Activated T-helper 2 cell treated with anti-CD3 and anti-CD28 coated beads, Interferon-gamma antibody, Interleukin-2, Interleukin-4, amounts not matched to agents 10 μg/mL and 5 μg/mL and 100 μg/mL, durations not matched to agents 14 hours and 24 hours and 36 hours (primary cell): ENCODE results near the gene TSC22D2. TPM values are rescaled to one million over a fixed set of nuclear protein-coding genes. Genes with fewer than 3 reads are reported as not detected.

Experiments
- DNase-seq: peaks from one replicate; pipeline ENCODE4 v3.0.0; 2021; ENCODE audit warnings: low spot score
- H3K27ac Mint-ChIP-seq: one replicate; pipeline ENCODE4 v1.8.0; 2021; ENCODE audit warnings: mixed read lengths
- H3K27me3 Mint-ChIP-seq: one replicate; pipeline ENCODE4 v1.8.0; 2021; ENCODE audit warnings: low read depth, mixed read lengths
- H3K36me3 Mint-ChIP-seq: one replicate; pipeline ENCODE4 v1.8.0; 2021; ENCODE audit warnings: low read depth, mixed read lengths
- H3K4me1 Mint-ChIP-seq: one replicate; pipeline ENCODE4 v1.8.0; 2021; ENCODE audit warnings: low read depth, mixed read lengths
- H3K4me3 Mint-ChIP-seq: one replicate; pipeline ENCODE4 v1.8.0; 2021; ENCODE audit warnings: low read depth, mild to moderate bottlenecking, moderate library complexity, mixed read lengths
- H3K9me3 Mint-ChIP-seq: one replicate; pipeline ENCODE4 v1.8.0; 2021; ENCODE audit warnings: mixed read lengths
- intact Hi-C: fragments of 100-400 bp; cut with micrococcal nuclease; formaldehyde crosslinking; loops from one replicate; pipeline ENCODE4 v1.15.1; 2023
- total RNA-seq: library from RNA; stranded (reverse); gene quantifications from 2 replicates; pipeline ENCODE4 v1.2.3, GENCODE V29; 2022

Gene TSC22D2
- total RNA-seq, 1 donor from 2014 or later: 21.3 TPM

DNA sequence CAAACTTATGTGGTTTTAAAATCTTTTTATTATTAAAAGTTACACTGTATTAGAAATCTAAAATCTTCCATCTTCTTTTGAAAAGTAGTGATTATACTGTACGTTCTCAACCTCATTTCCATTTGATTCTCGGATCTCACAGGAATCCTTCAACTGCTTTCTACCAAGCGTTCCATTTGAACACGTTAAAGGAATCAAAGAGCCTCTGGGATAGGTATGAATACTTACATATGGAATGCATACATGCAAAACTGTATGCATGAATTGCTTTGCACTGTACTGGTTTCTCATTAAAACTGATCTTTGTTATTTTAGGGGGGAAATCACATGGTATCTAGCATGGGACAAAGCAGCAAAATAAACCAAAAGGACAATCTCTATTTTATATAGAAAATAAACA lies 14.8 kb downstream of the TSC22D2 start:
- Mint-ChIP-seq H3K36me3 (peaks cover 27% of the 10 kb centered on the region), H3K27ac (no peak overlapping the region), H3K9me3 (no peaks in the 10 kb centered on the region), H3K4me1 (peaks cover 19% of the 10 kb centered on the region), H3K4me3 (no peak overlapping the region), H3K27me3 (no peaks in the 10 kb centered on the region)
- intact Hi-C loops: no loop called here
- no peak for DNase-seq

DNA sequence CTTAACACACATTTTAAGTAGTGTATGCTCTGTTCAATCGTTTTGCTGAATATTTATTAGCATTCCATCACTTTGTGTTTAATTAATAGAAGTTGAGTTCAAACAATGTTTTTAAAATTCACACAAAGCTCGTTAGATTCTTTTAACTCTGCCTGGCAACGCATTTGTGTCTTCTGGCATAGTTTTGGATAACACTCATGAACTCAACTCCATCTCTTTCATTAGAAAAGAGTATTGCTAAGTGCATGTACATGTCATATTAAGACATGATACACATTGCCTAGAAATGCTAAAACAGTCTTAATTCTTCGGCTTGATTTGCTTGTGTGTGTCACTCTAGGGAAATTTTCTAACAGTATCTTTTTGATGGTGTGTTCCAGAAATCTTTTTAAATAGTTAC lies 15.7 kb downstream of the TSC22D2 start:
- Mint-ChIP-seq H3K27me3 (no peaks in the 10 kb centered on the region), H3K4me1 (peaks cover 18% of the 10 kb centered on the region), H3K9me3 (no peaks in the 10 kb centered on the region), H3K36me3 (peaks cover 28% of the 10 kb centered on the region), H3K4me3 (no peak overlapping the region), H3K27ac (no peak overlapping the region)
- DNase-seq: no peak
- intact Hi-C loops: no loop called here

DNA sequence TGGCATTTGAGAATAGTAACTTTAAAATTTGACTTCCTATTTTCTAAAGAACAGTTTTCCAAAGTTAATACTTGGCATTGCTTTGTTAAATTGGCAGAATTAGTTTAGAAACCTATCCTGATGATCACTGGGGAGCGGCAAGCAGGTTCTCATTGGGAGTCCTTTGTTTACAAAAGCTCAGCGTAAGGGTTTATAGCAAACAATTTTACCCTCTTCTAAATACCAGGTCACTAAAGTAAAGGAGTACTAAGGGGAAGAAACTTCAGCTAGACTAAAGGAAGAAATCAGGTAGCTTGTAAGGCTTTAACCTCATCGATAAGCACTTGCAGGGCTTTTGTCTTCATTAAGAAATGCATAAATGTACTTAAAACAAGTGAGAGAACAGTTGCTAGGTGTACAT lies 18.2 kb downstream of the TSC22D2 start:
- no peak overlapping the region for H3K4me3 Mint-ChIP-seq
- H3K36me3 Mint-ChIP-seq: peaks cover 37% of the 10 kb centered on the region
- intact Hi-C loops: no loop called here
- H3K9me3 Mint-ChIP-seq: no peaks in the 10 kb centered on the region
- H3K27ac Mint-ChIP-seq: no peak overlapping the region
- peaks cover 17% of the 10 kb centered on the region for H3K4me1 Mint-ChIP-seq
- H3K27me3 Mint-ChIP-seq: no peaks in the 10 kb centered on the region
- no peak for DNase-seq

- Mint-ChIP-seq H3K27me3 (no peaks in the 10 kb centered on the region), H3K9me3 (no peaks in the 10 kb centered on the region), H3K27ac (no peak overlapping the region), H3K36me3 (peaks cover 32% of the 10 kb centered on the region), H3K4me1 (peaks cover 14% of the 10 kb centered on the region), H3K4me3 (no peak overlapping the region)
- no peak for DNase-seq
- intact Hi-C loops: no loop called here
Observed at GRCh38 chr3:150428562-150428961, 20.5 kb downstream of the TSC22D2 start.

DNA sequence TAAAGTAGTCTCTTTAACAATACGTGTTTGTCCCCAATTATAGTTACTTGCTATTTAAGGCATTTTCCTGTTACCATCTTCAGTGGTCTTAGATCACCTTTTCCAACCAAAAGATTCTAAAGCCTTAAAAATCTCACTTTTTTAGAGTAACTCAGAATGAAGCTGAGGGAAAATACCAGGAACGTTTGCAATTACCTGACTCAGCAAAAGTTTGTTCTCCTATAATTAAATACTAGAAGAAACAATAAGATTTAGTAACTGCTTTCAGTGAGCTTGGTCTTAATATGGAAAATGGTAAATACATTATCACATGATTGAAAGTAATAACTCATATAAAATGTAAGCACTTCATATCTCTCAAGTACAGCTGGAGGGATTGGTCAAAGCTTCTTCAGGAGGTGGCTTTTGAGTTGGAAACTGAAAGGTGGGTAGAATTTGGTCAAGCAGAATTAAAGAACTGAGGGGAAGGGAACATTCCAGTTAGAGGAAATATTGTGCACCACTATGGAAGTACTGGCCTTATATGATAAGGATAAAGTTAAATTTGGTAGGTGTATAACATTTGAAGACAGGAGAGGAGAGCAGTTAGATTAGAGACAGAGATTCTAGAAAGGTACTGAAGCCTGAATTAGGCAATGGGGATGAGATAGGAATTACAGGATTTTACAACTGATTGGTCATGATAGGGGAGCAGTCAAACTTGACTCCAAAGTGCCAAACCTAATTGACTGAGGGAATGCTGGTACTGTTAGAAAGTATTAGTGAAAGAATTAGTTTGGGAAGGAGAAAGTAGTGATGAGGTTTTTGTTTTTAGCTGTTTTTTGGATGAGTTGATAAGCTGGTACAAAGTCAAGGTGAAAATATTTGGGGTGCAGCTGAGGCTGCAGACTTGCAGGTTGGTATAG lies 21.9 kb downstream of the TSC22D2 start:
- Mint-ChIP-seq H3K27ac (no peak overlapping the region), H3K4me1 (peaks cover 14% of the 10 kb centered on the region), H3K27me3 (no peaks in the 10 kb centered on the region), H3K36me3 (peaks cover 35% of the 10 kb centered on the region), H3K4me3 (no peak overlapping the region), H3K9me3 (no peaks in the 10 kb centered on the region)
- intact Hi-C loops: no loop called here
- DNase-seq: no peak

- peaks cover 22% of the 10 kb centered on the region for H3K36me3 Mint-ChIP-seq
- no peaks in the 10 kb centered on the region for H3K27me3 Mint-ChIP-seq
- H3K9me3 Mint-ChIP-seq: no peaks in the 10 kb centered on the region
- H3K27ac Mint-ChIP-seq: no peak overlapping the region
- H3K4me1 Mint-ChIP-seq: peaks cover 7% of the 10 kb centered on the region
- H3K4me3 Mint-ChIP-seq: no peak overlapping the region
- intact Hi-C loops: no loop called here
- DNase-seq: no peak
Observed at GRCh38 chr3:150433347-150433746, 25.2 kb downstream of the TSC22D2 start.

GRCh38 chr3:150434234-150434633 lies 26.1 kb downstream of the TSC22D2 start:
- H3K27me3 Mint-ChIP-seq: no peaks in the 10 kb centered on the region
- intact Hi-C loops: no loop called here
- DNase-seq: no peak
- no peaks in the 10 kb centered on the region for H3K9me3 Mint-ChIP-seq
- H3K4me1 Mint-ChIP-seq: peaks cover 7% of the 10 kb centered on the region
- H3K4me3 Mint-ChIP-seq: no peak overlapping the region
- H3K27ac Mint-ChIP-seq: no peak overlapping the region
- peaks cover 19% of the 10 kb centered on the region for H3K36me3 Mint-ChIP-seq

GRCh38 chr3:150436161-150436560 lies 28.1 kb downstream of the TSC22D2 start:
- Mint-ChIP-seq H3K4me3 (no peak overlapping the region), H3K27ac (no peak overlapping the region), H3K9me3 (no peaks in the 10 kb centered on the region), H3K4me1 (no peaks in the 10 kb centered on the region), H3K36me3 (peaks cover 13% of the 10 kb centered on the region), H3K27me3 (no peaks in the 10 kb centered on the region)
- DNase-seq: no peak
- intact Hi-C loops: no loop called here

DNA sequence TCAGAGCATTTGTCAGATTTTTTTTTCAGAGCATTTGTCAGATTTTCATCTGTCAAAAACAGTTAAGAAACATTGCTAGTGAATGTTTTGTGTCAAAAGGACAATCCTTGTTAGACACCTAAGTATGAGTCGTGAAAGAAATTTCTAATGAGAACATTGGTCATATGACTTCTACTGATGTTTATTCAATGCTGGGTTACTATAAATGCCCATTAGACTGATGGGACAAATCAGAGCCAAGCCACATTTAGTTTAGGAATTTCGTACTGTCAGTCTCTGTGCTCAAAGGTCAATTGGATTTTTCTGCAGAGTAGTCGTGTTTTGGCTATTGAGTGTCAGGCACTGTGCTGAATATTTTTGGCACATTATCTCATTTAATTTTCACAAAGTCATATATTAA lies 31.6 kb downstream of the TSC22D2 start:
- Mint-ChIP-seq H3K27ac (no peak overlapping the region), H3K4me3 (no peak overlapping the region), H3K27me3 (no peaks in the 10 kb centered on the region), H3K36me3 (peaks cover 32% of the 10 kb centered on the region), H3K4me1 (no peaks in the 10 kb centered on the region), H3K9me3 (no peaks in the 10 kb centered on the region)
- intact Hi-C loops: no loop called here
- DNase-seq: no peak

DNA sequence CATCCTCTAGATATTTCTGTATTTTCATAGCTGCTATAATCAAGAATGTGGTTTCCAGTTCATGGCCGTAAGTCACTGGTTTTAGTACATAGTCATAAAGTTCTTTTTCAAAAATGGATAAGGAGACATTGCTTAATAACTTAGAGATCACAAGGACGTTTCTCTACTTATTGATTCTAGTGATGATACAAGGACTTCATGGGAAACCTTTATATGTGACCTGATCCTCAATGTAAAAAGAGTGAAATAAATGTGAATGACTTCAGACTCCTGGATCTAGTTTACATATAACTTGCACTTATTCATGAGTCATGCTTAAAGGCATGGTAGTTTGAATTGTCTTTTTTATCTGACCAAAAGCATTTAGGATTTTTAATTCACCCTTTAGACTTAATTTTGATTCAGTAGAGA lies 35.2 kb downstream of the TSC22D2 start:
- H3K36me3 Mint-ChIP-seq: peaks cover 35% of the 10 kb centered on the region
- H3K9me3 Mint-ChIP-seq: no peaks in the 10 kb centered on the region
- peaks cover 9% of the 10 kb centered on the region for H3K4me1 Mint-ChIP-seq
- H3K4me3 Mint-ChIP-seq: no peak overlapping the region
- H3K27ac Mint-ChIP-seq: no peak overlapping the region
- no peak for DNase-seq
- intact Hi-C loops: no loop called here
- no peaks in the 10 kb centered on the region for H3K27me3 Mint-ChIP-seq

- no peak for DNase-seq
- no peak overlapping the region for H3K4me3 Mint-ChIP-seq
- H3K36me3 Mint-ChIP-seq: peaks cover 35% of the 10 kb centered on the region
- no peak overlapping the region for H3K27ac Mint-ChIP-seq
- no peaks in the 10 kb centered on the region for H3K27me3 Mint-ChIP-seq
- H3K4me1 Mint-ChIP-seq: peaks cover 12% of the 10 kb centered on the region
- intact Hi-C loops: no loop called here
- no peaks in the 10 kb centered on the region for H3K9me3 Mint-ChIP-seq
Observed at GRCh38 chr3:150444371-150444770, 36.3 kb downstream of the TSC22D2 start.

DNA sequence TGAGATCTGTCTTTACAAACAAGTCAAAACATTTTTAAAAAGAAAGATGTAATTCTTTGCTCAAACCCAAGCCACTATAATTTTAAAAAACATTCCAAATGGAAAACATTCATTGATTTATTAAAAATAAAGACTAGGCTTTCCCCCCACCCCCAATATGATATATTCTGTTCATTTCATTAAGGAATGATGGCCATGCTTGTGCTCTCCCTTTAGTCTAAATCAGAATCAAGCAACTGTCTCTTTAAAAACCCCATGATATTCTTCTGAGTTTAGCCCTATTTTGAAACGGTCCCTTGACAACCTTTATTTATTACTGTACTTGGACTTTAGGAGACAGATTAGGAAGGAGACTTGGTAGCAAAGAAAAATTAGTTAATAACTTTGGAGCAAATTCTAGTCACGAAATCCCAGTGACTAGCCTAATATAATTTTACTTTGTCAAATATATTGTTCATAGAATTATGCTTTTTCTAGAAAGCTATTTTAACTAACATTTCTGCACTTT lies 38.4 kb downstream of the TSC22D2 start:
- H3K27ac Mint-ChIP-seq: no peak overlapping the region
- no peaks in the 10 kb centered on the region for H3K27me3 Mint-ChIP-seq
- no peak for DNase-seq
- peaks cover 18% of the 10 kb centered on the region for H3K4me1 Mint-ChIP-seq
- no peak overlapping the region for H3K4me3 Mint-ChIP-seq
- no peaks in the 10 kb centered on the region for H3K9me3 Mint-ChIP-seq
- peaks cover 26% of the 10 kb centered on the region for H3K36me3 Mint-ChIP-seq
- intact Hi-C loops: loop anchor here (5.0 kb wide), 1 partner anchor 34 kb away; no protein-coding TSS in a partner anchor

- DNase-seq: no peak
- intact Hi-C loops: loop anchor here (5.0 kb wide), 1 partner anchor 35 kb away; no protein-coding TSS in a partner anchor
- Mint-ChIP-seq H3K36me3 (peaks cover 20% of the 10 kb centered on the region), H3K4me3 (no peak overlapping the region), H3K27me3 (no peaks in the 10 kb centered on the region), H3K9me3 (no peaks in the 10 kb centered on the region), H3K27ac (no peak overlapping the region), H3K4me1 (peaks cover 21% of the 10 kb centered on the region)
Observed at GRCh38 chr3:150447084-150447483, 39.0 kb downstream of the TSC22D2 start.
